Suprapubic skin (tissue), 4 donors: ENCODE measurements around the gene DGCR2.
"Not testable (repeated sequence)": the region's sequence is repeated elsewhere in the genome, so short reads cannot be mapped to it uniquely, and the experiment has no call there.

Experiments used
- CTCF ChIP-seq, 2 donors: fragments of 200-600 bp in 1 of 2; fragments of 450-650 bp in 1 of 2; sonication (generic) in 1 of 2; IDR thresholded peaks; one replicate each; pipeline ENCODE4 v1.5.1; 2016 to 2019; ENCODE audit warnings: antibody characterized with exemption in 2 of 2, mild to moderate bottlenecking in 1 of 2, moderate library complexity in 1 of 2
- EP300 ChIP-seq: sonication (generic); formaldehyde crosslinking; IDR thresholded peaks from one replicate; pipeline ENCODE4 v1.6.1; 2017; ENCODE audit warnings: antibody characterized with exemption
- POLR2A ChIP-seq, 2 donors: fragments of 450-650 bp; IDR thresholded peaks; one replicate each; pipeline ENCODE4 v1.6.1; 2017; ENCODE audit warnings: antibody characterized with exemption in 2 of 2, mild to moderate bottlenecking in 2 of 2, moderate library complexity in 2 of 2
- POLR2AphosphoS5 ChIP-seq, 3 donors: sonication (generic); formaldehyde crosslinking; IDR thresholded peaks; one replicate each; pipeline ENCODE4 v1.6.1; 2017; ENCODE audit warnings: antibody characterized with exemption in 3 of 3

GRCh38 chr22:18987114-18987513, 135.1 kb downstream of the DGCR2 start:
- TF ChIP-seq CTCF (IDR thresholded peaks at IDR 0.05); POLR2AphosphoS5 (IDR thresholded peaks at IDR 0.05); POLR2A (IDR thresholded peaks at IDR 0.05); EP300: not testable (repeated sequence)
